Measurements from ENCODE around the gene SEC61A1.

SEC61A1 gene

GRCh38 chr3:128111147-128111546 lies 58.9 kb downstream of the SEC61A1 start:
- CTCF ChIA-PET = interaction anchor here (0.7 kb wide), 1 partner anchor 12 kb away, joined by 3 read pairs; no protein-coding TSS in a partner anchor
- TF ChIP-seq CTCF (conservative IDR thresholded peaks at IDR 0.05; ENCODE audit: low read depth) = no peak
- H3K27ac ChIP-seq = no peak overlapping the region
- DNase-seq (ENCODE audit: low spot score) = no peak
- POLR2A ChIA-PET (ENCODE audit: low non-redundant PET) = interaction anchor here (0.6 kb wide), 1 partner anchor 14 kb away, joined by 5 read pairs; no protein-coding TSS in a partner anchor

GRCh38 chr3:128112357-128112968 lies 60.2 kb downstream of the SEC61A1 start:
- H3K27ac ChIP-seq = peak overlapping the region; percentile 52
- DNase-seq (ENCODE audit: low spot score) = peak; percentile 80
- CTCF ChIA-PET = interaction anchor here (0.6 to 1.6 kb wide), 3 partner anchors 37 to 881 kb away, joined by 3 to 4 read pairs (median 3); no protein-coding TSS in a partner anchor

GRCh38 chr3:128113817-128114794 lies 61.9 kb downstream of the SEC61A1 start:
- H3K27ac ChIP-seq = no peak overlapping the region
- TF ChIP-seq CTCF (conservative IDR thresholded peaks at IDR 0.05; ENCODE audit: low read depth) = no peak
- no peak for DNase-seq (ENCODE audit: low spot score)
- ChIA-PET POLR2A (ENCODE audit: low non-redundant PET) (no interaction called here), CTCF (no interaction called here)

More at GRCh38 chr3:128112357-128112968, 60.2 kb downstream of the SEC61A1 start:
- no peak for TF ChIP-seq CTCF (conservative IDR thresholded peaks at IDR 0.05; ENCODE audit: low read depth)
- POLR2A ChIA-PET (ENCODE audit: low non-redundant PET) = no interaction called here
